ENCODE measurements around the gene CERS6. TPM values are rescaled to one million over a fixed set of nuclear protein-coding genes. Genes with fewer than 3 reads are reported as not detected.

The CERS6 gene
- total RNA-seq, 1 donor from 2014 or later, result 36.4 TPM

- Mint-ChIP-seq H3K9me3 (ENCODE audit: unreplicated experiment) (no peaks in the 10 kb centered on the region), H3K27ac (ENCODE audit: unreplicated experiment) (no peak overlapping the region), H3K4me1 (ENCODE audit: unreplicated experiment) (peaks cover 14% of the 10 kb centered on the region), H3K4me3 (ENCODE audit: unreplicated experiment) (no peak overlapping the region), H3K27me3 (ENCODE audit: unreplicated experiment) (peaks cover 7% of the 10 kb centered on the region), H3K36me3 (ENCODE audit: low read depth, unreplicated experiment) (peaks cover 7% of the 10 kb centered on the region)
- no peak for DNase-seq (ENCODE audit: low spot score)
- TF ChIP-seq, protein P1, sequence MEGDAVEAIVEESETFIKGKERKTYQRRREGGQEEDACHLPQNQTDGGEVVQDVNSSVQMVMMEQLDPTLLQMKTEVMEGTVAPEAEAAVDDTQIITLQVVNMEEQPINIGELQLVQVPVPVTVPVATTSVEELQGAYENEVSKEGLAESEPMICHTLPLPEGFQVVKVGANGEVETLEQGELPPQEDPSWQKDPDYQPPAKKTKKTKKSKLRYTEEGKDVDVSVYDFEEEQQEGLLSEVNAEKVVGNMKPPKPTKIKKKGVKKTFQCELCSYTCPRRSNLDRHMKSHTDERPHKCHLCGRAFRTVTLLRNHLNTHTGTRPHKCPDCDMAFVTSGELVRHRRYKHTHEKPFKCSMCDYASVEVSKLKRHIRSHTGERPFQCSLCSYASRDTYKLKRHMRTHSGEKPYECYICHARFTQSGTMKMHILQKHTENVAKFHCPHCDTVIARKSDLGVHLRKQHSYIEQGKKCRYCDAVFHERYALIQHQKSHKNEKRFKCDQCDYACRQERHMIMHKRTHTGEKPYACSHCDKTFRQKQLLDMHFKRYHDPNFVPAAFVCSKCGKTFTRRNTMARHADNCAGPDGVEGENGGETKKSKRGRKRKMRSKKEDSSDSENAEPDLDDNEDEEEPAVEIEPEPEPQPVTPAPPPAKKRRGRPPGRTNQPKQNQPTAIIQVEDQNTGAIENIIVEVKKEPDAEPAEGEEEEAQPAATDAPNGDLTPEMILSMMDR (IDR thresholded peaks at IDR 0.05; ENCODE audit: unreplicated experiment), result no peak
Measured at GRCh38 chr2:168550670-168551069, 94.6 kb downstream of the CERS6 start.

DNA sequence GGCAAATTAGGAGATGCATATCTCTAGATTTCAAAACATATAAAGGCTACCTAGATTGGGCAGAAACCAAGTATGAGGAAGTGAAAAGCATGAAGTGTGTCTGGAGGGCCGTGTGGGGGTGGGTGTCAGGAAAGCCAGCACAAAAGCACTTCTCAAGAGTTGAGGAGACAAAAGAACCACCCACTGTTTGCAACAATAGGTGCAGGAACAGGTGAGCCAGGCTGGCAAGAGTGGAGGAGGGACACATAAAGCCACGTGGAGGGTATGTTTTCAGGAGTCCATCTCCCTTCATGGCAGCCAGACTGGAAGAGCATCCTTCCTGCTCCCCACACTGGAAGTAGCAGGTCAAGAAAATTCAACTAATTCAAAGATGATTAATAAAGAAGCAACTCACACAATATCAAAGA lies 96.4 kb downstream of the CERS6 start:
- no peak overlapping the region for H3K27ac Mint-ChIP-seq (ENCODE audit: unreplicated experiment)
- no peaks in the 10 kb centered on the region for H3K9me3 Mint-ChIP-seq (ENCODE audit: unreplicated experiment)
- TF ChIP-seq, protein P1 (IDR thresholded peaks at IDR 0.05; ENCODE audit: unreplicated experiment), result no peak
- H3K36me3 Mint-ChIP-seq (ENCODE audit: low read depth, unreplicated experiment), result peaks cover 7% of the 10 kb centered on the region
- peaks cover 5% of the 10 kb centered on the region for H3K27me3 Mint-ChIP-seq (ENCODE audit: unreplicated experiment)
- no peak overlapping the region for H3K4me3 Mint-ChIP-seq (ENCODE audit: unreplicated experiment)
- H3K4me1 Mint-ChIP-seq (ENCODE audit: unreplicated experiment), result peaks cover 14% of the 10 kb centered on the region
- DNase-seq (ENCODE audit: low spot score), result no peak

GRCh38 chr2:168555283-168555682 lies 99.2 kb downstream of the CERS6 start:
- H3K27ac Mint-ChIP-seq (ENCODE audit: unreplicated experiment), result no peak overlapping the region
- DNase-seq (ENCODE audit: low spot score), result no peak
- peaks cover 13% of the 10 kb centered on the region for H3K36me3 Mint-ChIP-seq (ENCODE audit: low read depth, unreplicated experiment)
- TF ChIP-seq, protein P1 (IDR thresholded peaks at IDR 0.05; ENCODE audit: unreplicated experiment), result no peak
- peaks cover 15% of the 10 kb centered on the region for H3K4me1 Mint-ChIP-seq (ENCODE audit: unreplicated experiment)
- H3K9me3 Mint-ChIP-seq (ENCODE audit: unreplicated experiment), result no peaks in the 10 kb centered on the region
- H3K27me3 Mint-ChIP-seq (ENCODE audit: unreplicated experiment), result peaks cover 3% of the 10 kb centered on the region
- H3K4me3 Mint-ChIP-seq (ENCODE audit: unreplicated experiment), result no peak overlapping the region

- Mint-ChIP-seq H3K36me3 (ENCODE audit: low read depth, unreplicated experiment) (peaks cover 26% of the 10 kb centered on the region), H3K4me1 (ENCODE audit: unreplicated experiment) (peaks cover 34% of the 10 kb centered on the region), H3K27ac (ENCODE audit: unreplicated experiment) (no peak overlapping the region)
Measured at GRCh38 chr2:168559187-168559586, 103.1 kb downstream of the CERS6 start.

DNA sequence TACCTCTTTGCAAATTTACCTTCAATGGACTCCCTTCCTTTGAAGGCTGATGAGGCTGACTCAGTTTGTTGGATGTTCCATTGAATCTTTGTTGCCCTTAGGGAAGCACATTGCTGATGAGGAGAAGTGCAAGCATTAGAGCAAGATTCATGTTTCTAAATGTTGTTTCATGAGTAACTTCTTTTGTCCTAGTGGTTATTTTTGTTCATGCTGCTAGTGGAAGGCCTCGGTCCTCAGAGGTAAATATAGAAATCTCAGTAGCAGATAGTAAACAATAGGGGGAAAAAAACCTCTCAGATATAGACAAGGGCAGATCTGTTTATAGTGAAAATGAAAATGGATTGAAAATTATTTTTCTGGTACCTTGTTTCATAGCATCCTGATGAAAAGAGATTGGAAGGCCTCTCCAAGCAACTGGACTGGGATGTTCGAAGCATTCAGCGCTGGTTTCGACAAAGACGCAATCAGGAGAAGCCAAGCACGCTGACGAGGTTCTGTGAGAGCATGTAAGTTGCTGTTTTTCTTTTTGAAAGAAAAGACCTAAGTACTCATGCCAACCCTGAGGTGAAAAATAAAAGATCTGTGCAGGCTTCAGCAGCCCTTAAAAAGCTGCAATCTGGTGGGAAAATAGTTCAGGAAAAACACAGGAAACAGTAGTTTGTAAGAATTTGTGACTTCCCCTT lies 104.9 kb downstream of the CERS6 start:
- peak overlapping the region; percentile 50 for H3K27ac Mint-ChIP-seq (ENCODE audit: unreplicated experiment)

More at GRCh38 chr2:168559187-168559586, 103.1 kb downstream of the CERS6 start:
- no peak for DNase-seq (ENCODE audit: low spot score)
- Mint-ChIP-seq H3K27me3 (ENCODE audit: unreplicated experiment) (peaks cover 3% of the 10 kb centered on the region), H3K9me3 (ENCODE audit: unreplicated experiment) (no peaks in the 10 kb centered on the region), H3K4me3 (ENCODE audit: unreplicated experiment) (no peak overlapping the region)
- TF ChIP-seq, protein P1 (IDR thresholded peaks at IDR 0.05; ENCODE audit: unreplicated experiment), result no peak

More for the DNA sequence above, 104.9 kb downstream of the CERS6 start:
- H3K36me3 Mint-ChIP-seq (ENCODE audit: low read depth, unreplicated experiment), result peaks cover 22% of the 10 kb centered on the region
- peaks cover 45% of the 10 kb centered on the region for H3K4me1 Mint-ChIP-seq (ENCODE audit: unreplicated experiment)
- DNase-seq (ENCODE audit: low spot score), result no peak
- H3K9me3 Mint-ChIP-seq (ENCODE audit: unreplicated experiment), result no peaks in the 10 kb centered on the region
- no peak overlapping the region for H3K4me3 Mint-ChIP-seq (ENCODE audit: unreplicated experiment)
- H3K27me3 Mint-ChIP-seq (ENCODE audit: unreplicated experiment), result peaks cover 2% of the 10 kb centered on the region
- TF ChIP-seq, protein P1 (IDR thresholded peaks at IDR 0.05; ENCODE audit: unreplicated experiment), result no peak

Measured in endothelial cell (in vitro differentiated cells).